Activated naive CD8-positive, alpha-beta T cell (primary cell): ENCODE data around the gene SPAG8.

ENCODE experiments used
- H3K27ac Mint-ChIP-seq: one replicate; pipeline ENCODE4 v1.8.0; 2021; ENCODE audit warnings: mixed read lengths
- H3K27me3 Mint-ChIP-seq: one replicate; pipeline ENCODE4 v1.8.0; 2021; ENCODE audit warnings: mixed read lengths
- H3K36me3 Mint-ChIP-seq: one replicate; pipeline ENCODE4 v1.8.0; 2021; ENCODE audit warnings: mixed read lengths
- H3K4me1 Mint-ChIP-seq: one replicate; pipeline ENCODE4 v1.8.0; 2021; ENCODE audit warnings: low read depth, mixed read lengths
- H3K4me3 Mint-ChIP-seq: one replicate; pipeline ENCODE4 v1.8.0; 2021; ENCODE audit warnings: mild to moderate bottlenecking, mixed read lengths
- H3K9me3 Mint-ChIP-seq: one replicate; pipeline ENCODE4 v1.8.0; 2021; ENCODE audit warnings: low read depth, mixed read lengths

SPAG8 gene

DNA sequence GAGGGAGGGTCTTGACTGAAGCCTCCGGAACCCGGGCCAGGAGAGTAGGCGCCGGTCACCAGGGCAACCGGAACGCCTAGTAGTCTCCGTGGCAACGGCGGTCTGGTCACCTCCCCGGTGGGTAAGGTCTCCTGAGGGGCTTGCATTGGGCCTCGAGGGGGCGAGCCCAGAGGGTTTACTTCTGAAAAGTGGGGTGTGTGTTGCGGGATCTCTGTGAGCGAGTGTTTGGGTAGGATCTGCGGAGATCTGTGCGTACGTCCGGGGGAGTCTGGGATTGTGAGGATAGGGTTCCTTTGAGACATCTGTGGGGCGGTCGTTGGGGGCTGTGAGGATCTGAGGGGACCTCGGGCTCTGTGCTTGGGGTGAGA is 16.6 kb upstream of the SPAG8 start, which contains the start of gene FAM221B:
Gene FAM221B (minus strand): TSS at position 17 of the 368 bp plus-strand sequence. CDS start 2,571 bp downstream, outside the sequence.
- H3K27me3 Mint-ChIP-seq = no peaks in the 10 kb centered on the region
- peak within 1 kb of the TSS; percentile 85 for H3K27ac Mint-ChIP-seq
- H3K36me3 Mint-ChIP-seq = no peaks in the 10 kb centered on the region
- no peaks in the 10 kb centered on the region for H3K9me3 Mint-ChIP-seq
- H3K4me3 Mint-ChIP-seq = peak within 1 kb of the TSS; percentile 99
- H3K4me1 Mint-ChIP-seq = peaks cover 30% of the 10 kb centered on the region

DNA sequence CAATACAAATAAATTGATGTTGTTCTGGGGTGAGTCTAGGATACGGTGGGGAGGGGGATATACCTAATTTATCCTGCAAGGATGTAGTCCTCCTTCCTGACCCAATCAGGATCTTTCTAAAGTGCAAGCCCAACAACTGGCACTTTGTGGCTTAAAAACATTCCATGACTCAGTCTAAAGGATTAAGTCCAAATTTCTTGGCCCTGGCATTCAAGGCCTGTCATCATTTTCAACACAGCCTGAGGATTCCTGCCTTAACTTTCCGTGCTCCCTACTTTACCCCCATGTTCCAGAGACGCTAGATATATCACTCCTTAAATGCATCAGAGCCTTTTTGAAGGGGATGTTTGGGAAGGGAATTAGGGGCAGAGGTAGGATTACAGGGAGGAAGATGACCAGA is 15.4 kb upstream of the SPAG8 start:
- H3K36me3 Mint-ChIP-seq = no peaks in the 10 kb centered on the region
- H3K27me3 Mint-ChIP-seq = no peaks in the 10 kb centered on the region
- H3K27ac Mint-ChIP-seq = peak overlapping the region; percentile 8
- peak overlapping the region; percentile 99 for H3K4me3 Mint-ChIP-seq
- H3K4me1 Mint-ChIP-seq = peaks cover 28% of the 10 kb centered on the region
- H3K9me3 Mint-ChIP-seq = no peaks in the 10 kb centered on the region

DNA sequence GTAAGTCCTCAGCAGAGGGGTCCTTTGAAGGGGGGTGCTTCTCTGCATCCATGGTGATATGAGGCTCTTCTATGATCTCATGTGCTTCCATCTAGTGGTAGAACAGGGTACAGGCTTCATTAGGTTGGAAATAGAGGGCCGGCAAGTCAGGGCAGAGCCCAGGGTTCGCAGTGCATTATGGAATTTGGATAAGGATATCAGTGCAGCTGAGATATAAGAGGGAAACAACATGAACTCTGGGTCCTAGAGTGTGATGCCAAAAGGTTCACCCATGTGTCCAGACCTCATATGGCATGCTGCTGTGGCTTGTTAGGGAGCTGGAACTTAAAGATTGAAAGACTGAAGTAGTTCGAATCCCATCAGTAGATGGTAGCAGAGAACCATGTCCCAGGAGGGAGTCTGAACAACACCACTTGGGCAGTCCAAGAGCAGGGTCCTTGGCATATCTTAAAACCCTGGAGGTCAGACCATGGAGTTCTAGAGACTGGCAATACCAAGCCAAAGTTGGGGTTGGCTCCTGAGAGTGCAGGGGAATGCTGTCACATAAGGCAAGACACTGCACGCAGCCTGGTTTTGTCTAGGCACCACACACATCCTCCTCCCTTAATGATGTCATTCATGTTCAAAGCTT is 14.1 kb upstream of the SPAG8 start:
- peaks cover 25% of the 10 kb centered on the region for H3K4me1 Mint-ChIP-seq
- no peaks in the 10 kb centered on the region for H3K9me3 Mint-ChIP-seq
- no peaks in the 10 kb centered on the region for H3K27me3 Mint-ChIP-seq
- H3K27ac Mint-ChIP-seq = no peak overlapping the region
- peak overlapping the region; percentile 27 for H3K4me3 Mint-ChIP-seq
- no peaks in the 10 kb centered on the region for H3K36me3 Mint-ChIP-seq

DNA sequence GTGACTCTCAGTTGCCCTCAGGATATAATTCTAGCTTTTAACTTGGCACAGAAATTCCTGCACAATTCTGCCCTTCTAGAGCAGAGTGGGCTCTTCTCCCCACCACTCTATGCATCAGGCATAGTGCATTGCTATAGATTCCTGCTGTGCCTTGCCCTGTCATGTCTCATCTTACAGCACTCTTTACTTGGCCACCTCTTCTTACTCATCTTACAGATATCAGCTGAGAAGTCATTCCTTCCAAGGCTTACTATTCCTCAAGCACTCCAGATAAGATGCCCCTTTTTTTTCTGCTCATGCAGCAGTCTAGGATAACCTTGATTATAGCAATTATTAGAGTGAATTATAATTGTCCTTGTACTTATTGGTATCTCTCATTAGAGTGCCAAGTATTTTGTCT is 10.9 kb upstream of the SPAG8 start:
- Mint-ChIP-seq H3K4me3 (no peak overlapping the region), H3K27ac (no peak overlapping the region)

DNA sequence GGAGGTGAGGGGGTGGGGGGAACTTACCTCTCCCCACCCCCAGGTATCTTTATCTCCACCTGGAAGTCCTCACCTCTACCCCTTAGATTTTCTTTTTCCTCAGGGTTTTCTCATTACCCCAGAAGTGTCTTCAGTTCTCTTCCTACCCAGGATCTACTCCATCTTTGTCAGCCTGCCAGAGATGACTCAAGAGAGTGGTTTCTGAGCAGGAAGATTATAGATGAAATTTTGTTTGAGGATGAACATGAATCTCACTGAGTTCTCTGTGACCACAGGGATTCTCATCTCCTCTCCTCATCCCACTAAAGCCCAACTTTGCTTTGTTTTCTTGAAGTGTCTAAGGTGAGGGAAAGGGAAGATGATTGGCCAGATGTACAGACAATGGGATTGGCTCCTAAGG is 8.0 kb upstream of the SPAG8 start:
- H3K27ac Mint-ChIP-seq = no peak overlapping the region
- no peaks in the 10 kb centered on the region for H3K9me3 Mint-ChIP-seq
- no peaks in the 10 kb centered on the region for H3K27me3 Mint-ChIP-seq
- no peaks in the 10 kb centered on the region for H3K36me3 Mint-ChIP-seq
- H3K4me3 Mint-ChIP-seq = no peak overlapping the region
- peaks cover 6% of the 10 kb centered on the region for H3K4me1 Mint-ChIP-seq

More for the DNA sequence above, 10.9 kb upstream of the SPAG8 start:
- Mint-ChIP-seq H3K27me3 (no peaks in the 10 kb centered on the region), H3K4me1 (peaks cover 4% of the 10 kb centered on the region), H3K36me3 (no peaks in the 10 kb centered on the region), H3K9me3 (no peaks in the 10 kb centered on the region)

DNA sequence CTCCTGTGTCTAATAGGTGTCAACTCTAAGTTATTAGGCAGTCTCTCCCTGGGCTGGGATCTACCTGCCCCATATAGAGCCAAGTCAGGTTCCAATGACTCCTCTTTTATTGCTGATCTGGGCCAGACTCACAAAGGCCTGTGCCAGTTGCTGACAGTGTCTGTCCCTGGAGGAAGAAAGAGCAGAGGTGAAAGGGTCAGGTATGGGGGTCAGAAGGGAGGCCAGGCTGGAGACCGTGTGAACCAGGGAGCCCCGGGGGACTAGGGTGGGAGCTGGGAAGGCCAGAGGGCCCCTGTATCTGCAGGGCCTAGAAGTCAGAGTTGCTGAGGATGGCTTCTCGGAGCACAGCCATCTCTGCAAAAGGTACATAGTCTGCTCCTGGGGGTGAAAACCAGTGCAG is 6.3 kb upstream of the SPAG8 start:
- H3K9me3 Mint-ChIP-seq = no peaks in the 10 kb centered on the region
- H3K4me3 Mint-ChIP-seq = no peak overlapping the region
- H3K27me3 Mint-ChIP-seq = no peaks in the 10 kb centered on the region
- H3K27ac Mint-ChIP-seq = no peak overlapping the region
- no peaks in the 10 kb centered on the region for H3K36me3 Mint-ChIP-seq
- peaks cover 16% of the 10 kb centered on the region for H3K4me1 Mint-ChIP-seq

DNA sequence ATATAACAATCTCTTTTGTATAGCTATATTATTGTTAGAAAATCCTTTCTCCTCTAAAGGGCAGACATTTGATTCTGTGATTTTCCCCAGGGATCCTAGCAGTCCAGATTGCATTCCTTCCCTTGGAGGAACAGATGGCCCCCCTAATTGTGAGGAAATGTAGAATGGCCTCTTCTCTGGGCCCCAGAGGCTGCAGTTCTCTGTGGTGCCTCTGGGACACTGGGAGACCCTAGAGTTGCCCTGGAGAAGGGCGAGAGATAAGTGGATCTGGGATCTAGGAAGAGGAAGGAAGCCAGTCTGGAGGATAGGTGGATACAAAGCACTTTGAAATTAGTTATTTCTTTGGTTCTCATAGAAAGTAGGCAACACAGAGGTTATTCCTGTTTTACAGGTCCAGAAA is 4.6 kb upstream of the SPAG8 start:
- no peak overlapping the region for H3K27ac Mint-ChIP-seq
- no peaks in the 10 kb centered on the region for H3K27me3 Mint-ChIP-seq
- no peak overlapping the region for H3K4me3 Mint-ChIP-seq
- H3K36me3 Mint-ChIP-seq = no peaks in the 10 kb centered on the region
- H3K4me1 Mint-ChIP-seq = peaks cover 31% of the 10 kb centered on the region
- H3K9me3 Mint-ChIP-seq = no peaks in the 10 kb centered on the region

DNA sequence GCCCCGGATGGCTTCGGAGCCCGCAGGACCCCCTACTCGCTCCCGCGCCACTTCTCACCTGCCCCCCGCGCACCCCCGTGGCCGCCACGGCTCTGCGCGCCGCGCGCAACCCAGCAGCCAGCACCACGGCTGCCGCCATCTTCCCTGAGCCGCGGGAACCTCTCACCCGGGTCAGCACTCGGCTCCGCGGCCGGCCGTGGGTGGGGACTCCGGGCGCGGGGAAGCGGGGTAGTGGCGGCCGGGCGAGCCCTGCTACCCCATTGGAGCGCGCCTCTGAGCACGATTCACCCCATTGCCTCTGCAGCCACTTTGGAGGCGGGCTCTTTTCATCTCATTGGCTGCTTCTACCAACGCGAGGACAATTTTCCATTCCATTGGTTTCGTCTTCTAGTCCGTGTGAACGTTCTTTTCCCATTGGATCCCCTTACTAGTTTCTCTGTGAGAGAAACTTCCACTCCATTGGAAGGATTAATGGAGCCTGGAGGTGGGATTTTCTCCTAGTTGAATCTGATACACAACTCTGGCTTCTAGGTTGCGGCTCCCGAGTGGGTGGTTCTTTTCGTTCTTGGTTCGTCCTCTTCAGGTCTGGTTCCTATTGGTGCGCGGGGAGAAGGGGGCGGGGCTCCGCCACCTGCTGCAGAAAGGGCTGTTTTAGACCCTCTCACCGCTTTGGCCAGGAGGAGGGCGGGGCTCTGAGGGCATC is 2.9 kb upstream of the SPAG8 start, which contains the start of gene HINT2:
Gene HINT2 (minus strand): TSS at position 202 of the 703 bp plus-strand sequence. CDS start 63 bp downstream, at position 139.
- peak within 1 kb of the TSS; percentile 98 for H3K4me3 Mint-ChIP-seq
- no peaks in the 10 kb centered on the region for H3K9me3 Mint-ChIP-seq
- peaks cover 39% of the 10 kb centered on the region for H3K4me1 Mint-ChIP-seq
- no peaks in the 10 kb centered on the region for H3K36me3 Mint-ChIP-seq
- H3K27me3 Mint-ChIP-seq = no peaks in the 10 kb centered on the region
- H3K27ac Mint-ChIP-seq = peak within 1 kb of the TSS; percentile 99

DNA sequence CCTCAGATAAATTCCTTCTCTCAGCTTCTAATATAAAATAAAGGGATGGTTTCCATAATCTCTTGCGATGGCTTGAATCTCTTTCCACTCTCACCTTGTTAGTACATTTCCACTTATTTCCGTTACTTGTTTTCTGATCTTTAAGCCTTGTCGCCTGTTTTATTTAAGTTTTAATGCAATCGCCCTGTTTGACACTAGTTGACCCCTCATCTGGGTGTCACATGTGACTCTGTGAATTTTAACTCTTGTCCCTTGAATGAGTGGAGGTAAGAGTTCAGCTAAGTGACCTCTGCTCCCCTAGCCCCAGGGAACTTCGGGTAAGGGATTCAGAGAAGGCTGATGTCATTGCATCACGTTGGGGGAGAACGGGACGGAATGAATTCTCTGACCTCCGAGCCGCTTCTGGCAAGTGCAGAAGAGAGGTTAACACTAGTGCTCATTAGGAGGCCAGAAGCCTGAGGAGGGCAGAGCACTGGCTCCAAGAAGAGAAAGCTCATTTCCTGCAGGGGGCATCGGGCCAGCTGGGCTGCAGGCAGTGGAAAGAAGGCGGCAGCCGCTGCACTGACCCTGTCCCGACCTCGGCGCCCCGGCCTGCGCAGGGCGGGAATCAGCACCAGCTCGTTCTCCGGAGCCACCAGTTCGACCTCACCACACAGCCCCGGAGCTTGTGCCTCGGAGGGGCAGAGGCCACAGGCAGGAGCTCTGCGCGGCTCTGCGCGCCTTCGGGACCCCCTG is 2.2 kb upstream of the SPAG8 start:
- Mint-ChIP-seq H3K4me1 (peaks cover 39% of the 10 kb centered on the region), H3K36me3 (no peaks in the 10 kb centered on the region), H3K4me3 (peak overlapping the region; percentile 98), H3K27me3 (no peaks in the 10 kb centered on the region), H3K9me3 (no peaks in the 10 kb centered on the region), H3K27ac (peak overlapping the region; percentile 87)

DNA sequence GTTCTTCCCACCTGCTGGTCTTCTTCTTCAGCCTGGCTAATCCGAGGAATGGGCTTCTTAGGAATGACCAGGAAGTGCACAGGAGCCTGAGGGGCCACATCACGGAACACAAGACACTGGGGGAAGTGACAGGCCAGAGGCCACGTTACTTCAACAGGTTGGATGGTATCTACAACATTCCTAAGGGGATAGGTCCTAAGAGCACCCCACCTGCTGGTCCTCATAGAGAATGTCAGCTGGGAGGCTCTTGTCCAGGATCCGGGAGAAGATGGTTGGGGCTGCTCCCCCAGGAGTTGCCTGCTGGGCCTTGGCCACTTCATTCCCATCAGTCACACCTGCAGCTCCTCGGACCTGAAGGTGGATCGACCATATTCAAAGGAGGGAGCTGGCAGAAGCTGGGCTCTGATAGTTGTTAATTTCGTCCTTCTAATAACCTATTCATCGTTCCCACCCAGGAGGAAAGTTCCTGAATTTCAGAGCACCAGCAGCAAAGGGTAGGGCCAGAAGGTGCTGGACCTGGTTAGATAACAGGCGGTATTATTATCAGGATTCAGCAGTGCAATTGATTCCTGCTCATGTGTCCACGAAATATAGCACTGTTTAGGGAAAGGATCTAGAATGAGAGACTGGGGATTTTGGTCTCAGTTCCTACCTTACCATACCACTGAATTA is 1.5 kb upstream of the SPAG8 start:
- Mint-ChIP-seq H3K27me3 (no peaks in the 10 kb centered on the region), H3K4me3 (peak overlapping the region; percentile 98), H3K9me3 (no peaks in the 10 kb centered on the region), H3K27ac (peak overlapping the region; percentile 87), H3K36me3 (no peaks in the 10 kb centered on the region), H3K4me1 (peaks cover 39% of the 10 kb centered on the region)

DNA sequence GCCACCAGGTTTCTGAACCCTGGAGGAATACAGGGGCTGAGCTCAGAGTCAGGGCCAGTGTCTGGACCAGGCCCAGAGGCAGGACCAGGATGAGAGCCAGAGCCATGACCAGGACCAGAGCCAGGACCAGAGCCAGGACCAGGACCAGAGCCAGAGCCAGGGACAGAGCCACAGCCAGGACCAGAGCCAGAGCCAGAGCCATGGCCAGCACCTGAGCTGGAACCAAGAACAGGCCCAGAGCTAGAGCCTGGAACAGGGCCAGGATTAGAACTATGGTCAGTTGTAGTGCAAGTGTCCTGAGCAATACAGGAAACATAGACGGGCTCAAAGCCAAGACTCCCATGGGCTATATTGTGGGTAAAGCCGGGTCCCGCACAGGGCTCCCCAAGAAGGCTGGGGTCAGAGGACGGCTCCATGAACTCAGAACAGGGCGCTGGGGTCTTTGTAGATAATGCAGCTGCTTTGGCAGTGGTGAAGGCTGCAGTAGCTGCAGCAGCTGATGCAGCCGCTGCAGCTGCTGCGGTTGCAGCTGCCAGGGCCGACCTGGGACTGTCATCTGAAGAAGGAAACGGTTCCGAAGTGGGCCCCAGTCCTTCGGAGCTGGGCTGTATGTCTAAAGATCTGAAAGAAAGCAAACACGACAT is 559 bp downstream of the SPAG8 start:
- H3K9me3 Mint-ChIP-seq = no peaks in the 10 kb centered on the region
- H3K4me1 Mint-ChIP-seq = peaks cover 39% of the 10 kb centered on the region

DNA sequence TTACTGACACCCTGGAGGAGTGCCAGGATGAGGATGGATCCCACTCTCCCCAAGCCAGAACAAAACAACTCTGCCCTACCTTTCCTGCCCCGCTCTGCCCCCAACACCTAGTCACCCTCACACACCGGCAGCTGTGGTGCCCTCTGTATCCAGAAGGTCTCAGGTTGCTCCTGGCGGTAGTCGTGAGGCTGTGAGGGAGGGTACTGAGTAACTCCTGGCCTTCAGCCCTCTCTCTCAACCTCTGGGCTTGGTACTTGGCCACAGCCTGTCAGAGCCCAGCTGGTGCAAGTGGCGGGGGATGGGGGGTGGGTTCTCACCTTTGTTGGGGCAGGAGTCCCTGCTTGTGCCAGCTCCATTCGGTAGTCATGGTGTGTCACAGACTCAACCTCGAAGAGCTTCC is 1.9 kb downstream of the SPAG8 start:
- Mint-ChIP-seq H3K4me3 (no peak overlapping the region), H3K36me3 (no peaks in the 10 kb centered on the region), H3K9me3 (no peaks in the 10 kb centered on the region), H3K4me1 (peaks cover 33% of the 10 kb centered on the region), H3K27ac (no peak overlapping the region), H3K27me3 (no peaks in the 10 kb centered on the region)

More for the DNA sequence above, 559 bp downstream of the SPAG8 start:
- no peaks in the 10 kb centered on the region for H3K36me3 Mint-ChIP-seq
- peak overlapping the region; percentile 98 for H3K4me3 Mint-ChIP-seq
- peak overlapping the region; percentile 89 for H3K27ac Mint-ChIP-seq
- H3K27me3 Mint-ChIP-seq = no peaks in the 10 kb centered on the region

DNA sequence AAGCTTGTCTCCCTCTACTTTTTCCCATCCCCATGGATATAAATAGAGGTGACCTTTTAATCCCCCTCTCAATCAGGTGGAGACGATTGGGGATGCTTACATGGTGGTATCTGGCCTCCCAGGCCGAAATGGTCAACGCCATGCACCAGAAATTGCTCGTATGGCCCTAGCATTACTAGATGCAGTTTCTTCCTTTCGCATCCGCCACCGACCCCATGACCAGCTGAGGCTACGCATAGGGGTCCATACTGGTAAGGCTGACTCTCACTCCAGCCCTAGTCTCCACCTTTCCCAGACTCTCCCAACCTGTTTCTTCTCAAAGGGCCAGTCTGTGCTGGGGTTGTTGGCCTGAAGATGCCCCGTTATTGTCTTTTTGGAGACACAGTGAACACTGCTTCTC is 3.6 kb downstream of the SPAG8 start:
- Mint-ChIP-seq H3K27ac (no peak overlapping the region), H3K4me1 (peaks cover 24% of the 10 kb centered on the region)

DNA sequence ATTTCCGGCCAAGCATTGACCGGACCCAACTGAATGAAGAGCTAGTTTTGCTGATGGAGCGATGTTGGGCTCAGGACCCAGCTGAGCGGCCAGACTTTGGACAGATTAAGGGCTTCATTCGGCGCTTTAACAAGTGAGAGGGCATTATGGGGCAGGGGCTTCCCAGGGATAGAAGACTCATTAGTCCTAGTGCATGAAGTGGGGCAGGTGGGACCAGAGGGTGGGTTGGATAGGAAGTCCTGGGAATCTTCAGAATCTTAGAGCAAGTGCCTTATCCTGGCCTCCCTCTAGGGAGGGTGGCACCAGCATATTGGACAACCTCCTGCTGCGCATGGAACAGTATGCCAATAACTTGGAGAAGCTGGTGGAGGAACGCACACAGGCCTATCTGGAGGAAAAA is 6.0 kb downstream of the SPAG8 start:
- no peak overlapping the region for H3K4me3 Mint-ChIP-seq
- peaks cover 4% of the 10 kb centered on the region for H3K36me3 Mint-ChIP-seq
- H3K27ac Mint-ChIP-seq = no peak overlapping the region
- peaks cover 5% of the 10 kb centered on the region for H3K4me1 Mint-ChIP-seq
- no peaks in the 10 kb centered on the region for H3K27me3 Mint-ChIP-seq
- H3K9me3 Mint-ChIP-seq = no peaks in the 10 kb centered on the region

More for the DNA sequence above, 3.6 kb downstream of the SPAG8 start:
- peaks cover under 1% of the 10 kb centered on the region for H3K36me3 Mint-ChIP-seq
- H3K9me3 Mint-ChIP-seq = no peaks in the 10 kb centered on the region
- H3K27me3 Mint-ChIP-seq = no peaks in the 10 kb centered on the region
- no peak overlapping the region for H3K4me3 Mint-ChIP-seq
